Adrenal gland (tissue), 12 donors: ENCODE data around the gene SLC7A5. TPM values are rescaled to one million over a fixed set of nuclear protein-coding genes. Genes with fewer than 3 reads are reported as not detected.

Experiments
- DNase-seq, 7 donors: peaks; one replicate each; pipeline ENCODE4 v3.0.0-alpha.2; 2019 to 2020
- H3K27ac ChIP-seq, 5 donors: fragments of 200-600 bp; sonication (generic) in 4 of 5; 1 replicate in 3 of 5; 2 replicates in 2 of 5; pipeline versions ENCODE4 v1.5.1 to v1.8.0; 2016 to 2020; ENCODE audit warnings: mild to moderate bottlenecking in 1 of 5
- H3K27me3 ChIP-seq: fragments of 200-600 bp; 2 replicates; pipeline ENCODE4 v1.8.0; 2021
- H3K36me3 ChIP-seq, 2 donors: fragments of 200-600 bp; replicated peaks in 1 of 2; 1 replicate in 1 of 2; 2 replicates in 1 of 2; pipeline versions ENCODE4 v1.5.1 to v1.8.0; 2018 to 2022
- H3K4me1 ChIP-seq, 2 donors: fragments of 200-600 bp; replicated peaks in 1 of 2; 1 replicate in 1 of 2; 2 replicates in 1 of 2; pipeline versions ENCODE4 v1.5.1 to v1.8.0; 2018 to 2021
- H3K4me3 ChIP-seq, 4 donors: fragments of 200-600 bp; sonication (generic) in 3 of 4; one replicate each; pipeline ENCODE4 v1.5.1; 2016 to 2018
- H3K9me3 ChIP-seq, 3 donors: fragments of 200-600 bp; sonication (generic) in 1 of 3; replicated peaks in 1 of 3; 1 replicate in 2 of 3; 2 replicates in 1 of 3; pipeline versions ENCODE4 v1.5.1 to v1.8.0; 2016 to 2021
- CTCF ChIP-seq, 6 experiments: fragments of 450-650 bp in 4 of 6; fragments of 200-600 bp in 2 of 6; sonication (generic) in 1 of 6; IDR thresholded peaks; 1 replicate in 5 of 6; 2 replicates in 1 of 6; pipeline versions ENCODE4 v1.5.1 to v1.8.0; 2016 to 2021; ENCODE audit warnings: antibody characterized with exemption in 6 of 6, mild to moderate bottlenecking in 2 of 6, moderate library complexity in 1 of 6
- POLR2A ChIP-seq, 2 donors: fragments of 450-650 bp; IDR thresholded peaks; one replicate each; pipeline ENCODE4 v1.6.1; 2017; ENCODE audit warnings: antibody characterized with exemption in 2 of 2, mild to moderate bottlenecking in 2 of 2, moderate library complexity in 1 of 2
- WGBS, 4 donors: extraction: QIAGEN DNeasy Blood & Tissue Kit in 2 of 4; methylation state at CpG; one replicate each; pipeline versions ENCODE4 v1.1.5 to v1.1.7; 2013 to 2017; 5-methylcytosine and 5-hydroxymethylcytosine counted together
- intact Hi-C, 2 donors: fragments of 100-400 bp; cut with DNase I; formaldehyde crosslinking; loops; one replicate each; pipeline versions ENCODE4 v1.14.1 to v1.15.0; 2022 to 2023
- polyA plus RNA-seq, 3 donors: library from polyadenylated mRNA; stranded (reverse); fragments of 200-250 nt in 2 of 3; fragments of 350-450 nt in 1 of 3; fragmentation: Illumina TruSeq in 1 of 3; extraction: RNeasy Lipid Tissue Mini Kit (QIAGEN cat#74804) in 1 of 3; gene quantifications; one replicate each; pipeline ENCODE4 v1.2.3, GENCODE V29; 2013 to 2014
- total RNA-seq, 9 donors: library from RNA; depleted of rRNA in 4 of 9; stranded (reverse); fragments of >200 nt in 4 of 9; fragments of 120-200 nt in 1 of 9; fragmentation: NEBNext Ultra II Directional in 1 of 9; extraction: Animal tissue kit (Norgen Biotek cat#: 25700) in 1 of 9; gene quantifications; one replicate each; pipeline versions ENCODE4 v1.1.0 to v1.2.4, GENCODE V29; 2013 to 2023
- donor health status: healthy with polysubstance abuse.
- donor health status: Bipolar disorder and iron deficiency.
- donor health status: DM: yes; HTN: yes; CAD: no.
- donor health status: DM: no; HTN: no; CAD: no.
- donor health status: DM: no; HTN: no; CAD: no.
- donor health status: DM: yes; HTN: yes; CAD: no.

SLC7A5 gene
- total and polyA plus RNA-seq, 12 donors: 0.69 to 9.1 (median 2.4) TPM

DNA sequence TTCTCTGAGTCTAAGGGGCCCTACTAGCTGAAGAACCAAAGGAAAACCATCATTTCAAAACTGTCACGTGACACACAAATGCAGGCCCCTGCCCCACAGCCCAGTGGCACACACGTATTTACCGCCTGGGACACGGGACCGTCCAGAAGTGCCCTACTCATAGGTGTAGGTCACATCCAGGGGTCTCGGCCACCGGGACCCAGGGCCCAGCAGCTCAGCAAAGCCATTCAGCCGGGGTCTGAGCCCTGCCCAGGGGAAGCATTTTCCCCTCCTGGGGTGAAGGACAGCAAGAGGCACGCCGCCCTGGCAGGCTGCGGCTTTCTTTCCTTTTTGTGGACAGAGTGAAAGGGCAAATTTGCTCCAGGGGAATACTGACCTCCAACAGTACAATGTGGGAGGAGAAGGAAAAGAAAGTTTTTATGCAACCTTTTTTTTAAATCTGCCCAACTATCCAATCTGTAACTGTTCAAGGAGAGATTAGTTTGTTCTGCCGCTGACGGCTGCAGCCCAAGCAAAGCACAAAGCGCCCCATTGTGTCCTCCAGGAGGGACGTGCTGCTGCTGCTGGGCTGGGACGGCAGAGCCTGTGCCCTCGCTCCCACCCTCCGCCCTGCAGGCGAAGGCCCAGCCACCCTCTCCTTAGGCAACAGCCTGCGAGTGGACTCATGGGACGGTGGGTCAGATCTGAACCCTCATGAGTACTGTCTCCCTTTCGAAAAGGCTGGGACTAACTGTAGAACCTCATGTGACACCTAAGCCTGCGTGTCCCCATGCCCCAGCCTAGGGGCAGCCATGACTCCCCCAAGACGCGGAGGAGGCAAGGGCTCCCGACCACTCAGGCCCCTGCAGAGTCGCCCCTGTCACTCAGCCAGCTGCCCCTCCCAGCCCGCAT is 21.3 kb downstream of the SLC7A5 start:
- Histone ChIP-seq H3K27ac (no peak overlapping the region), H3K4me1 (peaks cover under 1 to 13% of the 10 kb centered on the region in 2 donors), H3K36me3 (no peaks in the 10 kb centered on the region), H3K9me3 (no peaks in the 10 kb centered on the region), H3K4me3 (no peak overlapping the region), H3K27me3 (no peaks in the 10 kb centered on the region)
- 78 to 82% (median 79%) methylated on average over 15 to 28 of the region's 28 CpGs for WGBS, 4 donors
- intact Hi-C loops: no loop called here
- no peak for DNase-seq
- TF ChIP-seq POLR2A (IDR thresholded peaks at IDR 0.05) (no peak), CTCF (IDR thresholded peaks at IDR 0.05) (no peak)

DNA sequence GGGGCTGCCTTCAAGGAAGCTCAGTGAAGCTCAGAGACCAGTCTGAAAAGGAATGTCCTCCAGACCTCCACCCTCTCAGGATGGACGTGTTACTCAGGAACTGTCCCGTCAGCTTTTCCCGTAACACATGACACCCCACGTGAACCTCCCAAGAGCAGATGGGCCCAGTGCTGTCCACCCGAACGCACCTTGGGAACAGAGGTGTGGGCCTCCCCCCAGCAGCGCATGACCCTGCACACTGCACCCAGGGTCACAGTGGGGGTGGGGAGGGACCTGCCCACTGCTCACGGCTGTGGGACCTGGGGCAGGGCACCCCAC is 21.9 kb downstream of the SLC7A5 start:
- no peaks in the 10 kb centered on the region for H3K36me3 ChIP-seq
- TF ChIP-seq POLR2A (IDR thresholded peaks at IDR 0.05) (no peak), CTCF (IDR thresholded peaks at IDR 0.05) (no peak)
- no peaks in the 10 kb centered on the region for H3K9me3 ChIP-seq
- intact Hi-C loops: no loop called here
- DNase-seq: no peak
- peaks cover 0 to 11% of the 10 kb centered on the region in 2 donors for H3K4me1 ChIP-seq
- no peak overlapping the region for H3K4me3 ChIP-seq
- 76 to 87% (median 80%) methylated on average over 7 to 8 of the region's 8 CpGs for WGBS, 4 donors
- no peak overlapping the region for H3K27ac ChIP-seq
- H3K27me3 ChIP-seq: no peaks in the 10 kb centered on the region

GRCh38 chr16:87846705-87847466 is 22.4 kb downstream of the SLC7A5 start:
- Histone ChIP-seq H3K36me3 (no peaks in the 10 kb centered on the region), H3K4me1 (peaks cover 0 to 11% of the 10 kb centered on the region in 2 donors), H3K27me3 (no peaks in the 10 kb centered on the region), H3K9me3 (no peaks in the 10 kb centered on the region), H3K4me3 (no peak overlapping the region), H3K27ac (no peak overlapping the region)
- no peak for DNase-seq
- WGBS, 4 donors: 84 to 100% (median 87%) methylated on average over 1 to 25 of the region's 25 CpGs
- intact Hi-C loops: no loop called here
- TF ChIP-seq CTCF (IDR thresholded peaks at IDR 0.05) (no peak), POLR2A (IDR thresholded peaks at IDR 0.05) (no peak)

- peak in 1 of 7 donors; percentile 64 for DNase-seq
- intact Hi-C loops: no loop called here
- TF ChIP-seq POLR2A (IDR thresholded peaks at IDR 0.05) (no peak), CTCF (IDR thresholded peaks at IDR 0.05) (no peak)
- Histone ChIP-seq H3K27ac (no peak overlapping the region), H3K27me3 (no peaks in the 10 kb centered on the region), H3K36me3 (no peaks in the 10 kb centered on the region), H3K4me1 (peaks cover 0 to 11% of the 10 kb centered on the region in 2 donors), H3K4me3 (no peak overlapping the region), H3K9me3 (no peaks in the 10 kb centered on the region)
- WGBS, 4 donors: 64 to 82% (median 77%) methylated on average over 8 to 31 of the region's 31 CpGs
Observed at GRCh38 chr16:87845807-87846619, 23.3 kb downstream of the SLC7A5 start.
